ENCODE measurements around the gene SCFD2. TPM values are rescaled to one million over a fixed set of nuclear protein-coding genes. Genes with fewer than 3 reads are reported as not detected.

The SCFD2 gene
- total RNA-seq, 1 experiment from 2014 or later = 8.4 TPM

GRCh38 chr4:52868133-52868532, 497.7 kb downstream of the SCFD2 start:
- no peak for DNase-seq (ENCODE audit: low spot score)
- H3K4me1 ChIP-seq (ENCODE audit: insufficient read depth, low read length, poor library complexity, severe bottlenecking) = no peaks in the 10 kb centered on the region
- no peaks in the 10 kb centered on the region for H3K36me3 ChIP-seq (ENCODE audit: insufficient read depth, low read length, poor library complexity, severe bottlenecking)
- H3K27ac ChIP-seq (ENCODE audit: low read depth, low read length, poor library complexity, severe bottlenecking) = no peak overlapping the region
- no peak overlapping the region for H3K4me3 ChIP-seq (ENCODE audit: low read depth, low read length, poor library complexity, severe bottlenecking)
- H3K9me3 ChIP-seq (ENCODE audit: low read depth, low read length, poor library complexity, severe bottlenecking) = no peaks in the 10 kb centered on the region
- BruUV-seq (replicated peaks) = no TSS peak
- ChIA-PET CTCF (no interaction called here), POLR2A (ENCODE audit: low non-redundant PET) (interaction anchor here (0.8 kb wide), 1 partner anchor 526 kb away, joined by 7 read pairs; no protein-coding TSS in a partner anchor)
- intact Hi-C loops (cut with micrococcal nuclease; ENCODE audit: unreplicated experiment) = loop anchor here (10.0 kb wide), 1 partner anchor 153 kb away; no protein-coding TSS in a partner anchor
- no peak for TF ChIP-seq CTCF (conservative IDR thresholded peaks at IDR 0.05; ENCODE audit: low read depth, low read length)
- no peak for TF ChIP-seq EZH2 (IDR thresholded peaks at IDR 0.05; ENCODE audit: borderline replicate concordance, low read depth, low read length, poor library complexity, severe bottlenecking)
- no peaks in the 10 kb centered on the region for H3K27me3 ChIP-seq (replicated peaks; ENCODE audit: insufficient read depth, low read depth, low read length, poor library complexity)

- no TSS peak for BruUV-seq (replicated peaks)
- H3K36me3 ChIP-seq (ENCODE audit: insufficient read depth, low read length, poor library complexity, severe bottlenecking) = no peaks in the 10 kb centered on the region
- ChIA-PET POLR2A (ENCODE audit: low non-redundant PET) (no interaction called here), CTCF (interaction anchor here (0.6 kb wide), 1 partner anchor 491 kb away, joined by 4 read pairs; no protein-coding TSS in a partner anchor)
- no peaks in the 10 kb centered on the region for H3K9me3 ChIP-seq (ENCODE audit: low read depth, low read length, poor library complexity, severe bottlenecking)
- intact Hi-C loops (cut with micrococcal nuclease; ENCODE audit: unreplicated experiment) = loop anchor here (10.0 kb wide), 1 partner anchor 152 kb away; no protein-coding TSS in a partner anchor
- DNase-seq (ENCODE audit: low spot score) = no peak
- no peak overlapping the region for H3K27ac ChIP-seq (ENCODE audit: low read depth, low read length, poor library complexity, severe bottlenecking)
- no peaks in the 10 kb centered on the region for H3K4me1 ChIP-seq (ENCODE audit: insufficient read depth, low read length, poor library complexity, severe bottlenecking)
- TF ChIP-seq CTCF (conservative IDR thresholded peaks at IDR 0.05; ENCODE audit: low read depth, low read length) = no peak
- no peak for TF ChIP-seq EZH2 (IDR thresholded peaks at IDR 0.05; ENCODE audit: borderline replicate concordance, low read depth, low read length, poor library complexity, severe bottlenecking)
- no peaks in the 10 kb centered on the region for H3K27me3 ChIP-seq (replicated peaks; ENCODE audit: insufficient read depth, low read depth, low read length, poor library complexity)
- no peak overlapping the region for H3K4me3 ChIP-seq (ENCODE audit: low read depth, low read length, poor library complexity, severe bottlenecking)
Measured at GRCh38 chr4:52867163-52867562, 498.7 kb downstream of the SCFD2 start.

- BruUV-seq (replicated peaks) = no TSS peak
- no peak for DNase-seq (ENCODE audit: low spot score)
- Histone ChIP-seq H3K27me3 (replicated peaks; ENCODE audit: insufficient read depth, low read depth, low read length, poor library complexity) (no peaks in the 10 kb centered on the region), H3K36me3 (ENCODE audit: insufficient read depth, low read length, poor library complexity, severe bottlenecking) (no peaks in the 10 kb centered on the region), H3K4me1 (ENCODE audit: insufficient read depth, low read length, poor library complexity, severe bottlenecking) (no peaks in the 10 kb centered on the region), H3K9me3 (ENCODE audit: low read depth, low read length, poor library complexity, severe bottlenecking) (no peaks in the 10 kb centered on the region), H3K4me3 (ENCODE audit: low read depth, low read length, poor library complexity, severe bottlenecking) (no peak overlapping the region), H3K27ac (ENCODE audit: low read depth, low read length, poor library complexity, severe bottlenecking) (no peak overlapping the region)
- no peak for TF ChIP-seq EZH2 (IDR thresholded peaks at IDR 0.05; ENCODE audit: borderline replicate concordance, low read depth, low read length, poor library complexity, severe bottlenecking)
- TF ChIP-seq CTCF (conservative IDR thresholded peaks at IDR 0.05; ENCODE audit: low read depth, low read length) = no peak
- intact Hi-C loops (cut with micrococcal nuclease; ENCODE audit: unreplicated experiment) = loop anchor here (10.0 kb wide), 1 partner anchor 152 kb away; no protein-coding TSS in a partner anchor
- ChIA-PET POLR2A (ENCODE audit: low non-redundant PET) (no interaction called here), CTCF (no interaction called here)
Measured at GRCh38 chr4:52866734-52867133, 499.1 kb downstream of the SCFD2 start.

Data from A673 (cell line).